NCI-H510A (cell line): ENCODE data around the gene GTF2B.
"Not testable (repeated sequence)": the region's sequence is repeated elsewhere in the genome, so short reads cannot be mapped to it uniquely, and the experiment has no call there.

Experiments
- DNase-seq: peaks from one replicate; lab custom pipeline; 2025; lab: John Stamatoyannopoulos, UW

GTF2B gene, protein sequence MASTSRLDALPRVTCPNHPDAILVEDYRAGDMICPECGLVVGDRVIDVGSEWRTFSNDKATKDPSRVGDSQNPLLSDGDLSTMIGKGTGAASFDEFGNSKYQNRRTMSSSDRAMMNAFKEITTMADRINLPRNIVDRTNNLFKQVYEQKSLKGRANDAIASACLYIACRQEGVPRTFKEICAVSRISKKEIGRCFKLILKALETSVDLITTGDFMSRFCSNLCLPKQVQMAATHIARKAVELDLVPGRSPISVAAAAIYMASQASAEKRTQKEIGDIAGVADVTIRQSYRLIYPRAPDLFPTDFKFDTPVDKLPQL

DNA sequence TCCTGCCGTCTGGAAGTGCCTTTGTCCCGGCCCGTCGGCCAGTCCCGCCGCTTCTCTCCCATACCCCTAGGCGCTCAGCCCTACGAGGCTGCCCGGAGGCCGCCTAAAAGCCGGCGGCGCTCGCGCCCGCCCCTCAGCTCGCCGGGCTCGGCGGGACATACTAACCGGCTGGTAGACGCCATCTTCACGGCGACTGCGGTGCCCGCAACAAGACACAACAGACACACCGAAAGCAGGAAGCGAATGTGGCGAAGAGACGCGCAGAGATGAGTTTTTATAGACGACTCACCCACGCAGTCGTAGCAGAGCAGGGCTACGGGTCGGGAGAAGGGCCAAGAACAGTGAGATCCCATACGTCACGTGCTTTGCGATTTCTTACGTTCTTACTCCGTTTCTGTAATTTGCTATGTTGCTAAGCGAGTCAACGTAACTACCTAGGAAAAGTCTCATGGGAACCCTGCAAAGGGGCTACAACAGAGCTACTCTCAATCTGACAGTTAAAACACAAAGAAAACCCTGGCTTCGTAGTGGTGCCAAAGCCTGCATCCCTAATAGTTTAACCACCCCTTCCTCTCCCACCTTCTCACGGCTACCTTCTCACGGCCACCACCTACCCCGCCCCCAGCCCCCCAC, at the start of gene GTF2B:
TSS of gene GTF2B (minus strand) at position 250 of the 633 bp plus-strand sequence. CDS start at position 182, 68 bp downstream.
- DNase-seq = peak; percentile 93

DNA sequence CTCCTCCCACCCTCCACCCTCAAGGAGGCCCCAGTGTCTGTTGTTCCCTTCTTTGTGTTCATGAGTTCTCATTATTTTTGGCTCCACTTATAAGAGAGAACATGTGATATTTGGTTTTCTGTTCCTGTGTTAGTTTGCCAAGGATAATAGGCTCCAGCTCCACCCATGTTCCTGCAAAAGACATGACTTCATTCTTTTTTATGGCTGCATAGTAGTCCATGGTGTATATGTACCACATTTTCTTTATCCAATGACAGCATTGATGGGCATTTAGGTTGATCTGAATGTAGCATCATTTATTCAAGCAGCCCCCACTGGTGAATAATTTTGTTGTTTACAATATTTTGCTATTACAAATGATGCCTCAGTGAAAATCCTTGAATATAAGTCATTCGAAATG, 47.2 kb upstream of the GTF2B start:
- DNase-seq = not testable (repeated sequence)

- DNase-seq = no peak
Observed at GRCh38 chr1:88936760-88937342, 45.5 kb upstream of the GTF2B start.

- DNase-seq = no peak
Observed at GRCh38 chr1:88936223-88936523, 44.8 kb upstream of the GTF2B start.

GRCh38 chr1:88935522-88936222, 44.3 kb upstream of the GTF2B start:
- DNase-seq = no peak

DNA sequence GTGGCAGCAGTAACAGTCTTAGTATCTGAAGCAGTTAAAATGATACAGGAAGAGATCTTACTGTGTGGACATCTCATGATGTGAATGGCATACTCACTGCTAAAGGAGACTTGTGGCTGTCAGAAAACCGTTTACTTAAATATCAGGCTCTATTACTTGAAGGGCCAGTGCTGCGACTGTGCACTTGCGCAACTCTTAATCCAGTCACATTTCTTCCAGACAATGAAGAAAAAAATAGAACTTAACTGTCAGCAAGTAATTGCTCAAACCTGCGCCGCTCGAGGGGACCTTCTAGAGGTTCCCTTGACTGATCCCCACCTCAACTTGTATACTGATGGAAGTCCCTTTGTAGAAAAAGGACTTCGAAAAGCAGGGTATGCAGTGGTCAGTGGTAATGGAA, 38.8 kb upstream of the GTF2B start:
- DNase-seq = not testable (repeated sequence)

DNA sequence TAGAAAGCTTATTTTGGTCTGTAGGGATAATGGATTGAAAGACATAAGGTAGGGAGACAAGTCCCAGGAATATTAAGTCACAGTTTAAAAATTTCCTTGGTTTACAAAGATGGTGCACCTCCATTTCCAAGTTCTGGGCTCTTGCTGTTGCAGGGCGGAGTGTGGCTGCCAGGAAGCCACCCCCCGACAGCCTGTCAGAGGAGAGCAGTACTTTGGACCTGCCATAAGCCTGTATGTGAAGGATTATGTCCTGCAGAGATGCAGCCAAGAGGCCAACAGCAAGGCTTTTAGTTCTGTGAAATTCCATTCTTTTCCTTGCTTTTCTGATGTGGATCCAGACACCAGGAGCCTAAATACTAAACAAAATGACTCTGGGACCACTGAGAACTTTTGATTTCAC, 31.9 kb upstream of the GTF2B start:
- DNase-seq = no peak

DNA sequence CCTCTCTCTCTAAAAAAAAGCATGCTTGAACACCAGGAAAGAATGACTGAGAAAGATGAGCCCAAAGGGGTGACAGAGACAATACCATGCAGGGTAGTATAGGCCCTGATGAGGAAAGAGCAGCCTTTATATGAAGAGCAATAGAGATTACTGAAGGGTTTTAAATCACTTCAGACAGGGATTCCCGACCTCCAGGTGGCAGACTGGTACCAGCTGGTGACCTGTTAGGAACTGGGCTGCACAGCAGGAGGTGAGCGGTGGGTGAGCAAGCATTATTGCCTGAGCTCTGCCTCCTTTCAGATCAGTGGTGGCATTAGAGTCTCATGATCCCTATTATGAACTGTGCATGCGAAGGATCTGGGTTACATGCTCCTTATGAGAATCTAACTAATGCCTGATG, 30.8 kb upstream of the GTF2B start:
- no peak for DNase-seq

DNA sequence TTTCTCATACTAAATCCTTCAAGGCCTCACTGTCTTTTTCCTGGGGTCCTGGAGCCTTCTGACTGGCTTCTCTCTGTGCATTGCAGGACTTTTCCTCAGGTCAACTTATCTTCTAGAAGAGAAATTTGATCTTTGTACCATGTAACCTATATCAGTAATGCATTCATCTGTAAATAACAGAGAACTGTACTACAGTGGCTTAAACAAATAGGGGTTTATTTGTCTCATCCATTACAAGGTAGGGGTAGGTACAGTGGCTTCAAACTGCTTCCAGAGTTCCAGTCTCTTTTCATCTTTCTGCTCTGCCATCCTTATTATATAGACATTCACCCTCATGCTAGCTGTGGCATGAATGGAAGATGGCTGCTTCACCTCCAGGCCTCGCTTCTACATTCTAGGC, 29.5 kb upstream of the GTF2B start:
- no peak for DNase-seq

DNA sequence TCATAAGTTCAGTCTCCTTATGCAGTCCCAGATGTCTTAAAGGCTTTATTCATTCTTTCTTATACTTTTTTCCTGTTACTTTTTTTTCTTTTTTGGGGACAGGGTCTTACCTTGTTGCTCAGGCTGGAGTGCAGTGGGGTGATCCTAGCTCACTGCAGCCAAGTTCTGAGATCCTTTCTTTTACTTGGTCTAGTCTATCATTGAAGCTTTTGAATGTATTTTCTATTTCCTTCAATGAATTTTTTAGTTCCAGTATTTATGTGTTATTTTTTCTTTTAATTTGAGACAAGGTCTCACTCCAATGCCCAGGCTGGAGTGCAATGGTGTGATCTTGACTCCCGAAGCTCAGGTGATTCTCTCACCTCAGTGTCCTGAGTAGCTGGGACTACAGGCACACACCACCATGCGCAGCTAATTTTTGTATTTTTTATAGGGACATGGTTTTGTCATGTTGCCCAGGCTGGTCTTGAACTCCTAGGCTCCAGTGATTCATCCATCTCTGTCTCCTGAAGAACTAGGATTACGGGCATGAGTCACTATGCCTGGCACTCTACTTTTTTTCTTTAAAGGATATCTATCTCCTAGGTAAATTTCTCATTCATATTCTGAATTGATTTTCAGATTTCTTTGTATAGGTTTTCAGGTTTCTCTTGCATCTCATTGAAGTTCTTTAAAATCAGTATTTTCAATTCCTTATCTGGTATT, 26.1 kb upstream of the GTF2B start:
- no peak for DNase-seq

- no peak for DNase-seq
Observed at GRCh38 chr1:88916883-88917282, 25.5 kb upstream of the GTF2B start.

GRCh38 chr1:88911800-88912199, 20.4 kb upstream of the GTF2B start:
- not testable (repeated sequence) for DNase-seq

DNA sequence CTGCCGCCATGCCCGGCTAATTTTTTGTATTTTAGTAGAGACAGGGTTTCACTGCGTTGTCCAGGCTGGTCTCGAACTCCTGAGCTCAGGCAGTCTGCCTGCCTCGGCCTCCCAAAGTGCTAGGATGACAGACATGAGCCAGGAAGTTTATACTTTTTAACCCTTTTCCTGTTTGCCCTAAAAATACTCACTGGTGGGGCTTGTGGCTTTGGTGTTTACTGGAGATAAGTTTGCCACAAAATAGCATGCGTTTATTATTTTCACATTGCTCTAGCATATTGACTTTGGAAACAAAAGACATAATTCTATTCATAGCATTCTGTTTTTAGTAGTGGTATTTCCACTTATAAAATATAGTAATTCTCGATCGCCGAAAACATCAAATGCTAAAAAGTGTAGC, 19.8 kb upstream of the GTF2B start:
- DNase-seq = no peak

- DNase-seq = no peak
Observed at GRCh38 chr1:88910401-88910800, 19.0 kb upstream of the GTF2B start.

- no peak for DNase-seq
Observed at GRCh38 chr1:88900883-88901282, 9.5 kb upstream of the GTF2B start.

GRCh38 chr1:88897070-88897730, 5.8 kb upstream of the GTF2B start:
- no peak for DNase-seq

DNA sequence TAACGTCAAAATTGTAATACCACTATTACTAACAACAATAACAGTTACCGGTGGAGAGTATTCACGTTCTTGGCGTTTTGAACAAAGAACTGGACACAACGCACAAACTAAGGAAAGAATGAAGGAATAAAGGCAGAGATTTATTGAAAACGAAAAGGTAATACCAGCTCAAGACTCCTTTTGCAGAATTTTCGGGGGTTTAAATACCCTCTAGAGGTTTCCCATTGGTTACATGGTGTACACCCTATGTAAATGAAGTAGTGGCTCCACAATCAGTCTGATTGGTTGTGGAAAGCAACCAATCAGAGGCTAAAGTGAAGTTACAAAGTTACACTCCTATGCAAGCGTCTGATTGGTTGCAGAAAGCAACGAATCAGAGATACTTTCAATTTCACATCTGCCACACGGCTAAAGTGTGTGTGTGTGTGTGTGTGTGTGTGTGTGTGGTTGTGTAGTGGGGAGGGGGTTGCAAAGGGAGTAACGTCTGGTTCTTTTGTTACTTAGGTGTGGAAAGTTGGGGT, 1.1 kb upstream of the GTF2B start:
- peak; percentile 83 for DNase-seq

DNA sequence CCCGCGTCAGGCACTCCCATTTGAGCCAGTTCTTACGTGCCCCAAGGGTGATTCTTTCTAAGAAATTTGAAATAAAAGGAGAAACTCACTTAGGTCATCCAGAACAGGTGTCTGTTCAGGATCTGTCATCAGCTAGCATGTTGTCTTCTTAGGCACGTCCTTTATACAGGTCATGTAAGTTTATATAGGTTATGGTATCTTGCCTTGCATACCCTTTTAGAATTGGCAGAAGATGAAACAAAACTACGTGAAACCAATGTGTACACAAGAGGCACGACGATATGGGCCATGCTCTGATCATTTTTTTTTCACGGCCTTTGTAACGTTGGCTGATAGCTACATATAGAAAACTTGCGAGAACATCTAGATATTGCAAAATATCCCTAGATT, 579 bp upstream of the GTF2B start:
- no peak for DNase-seq

DNA sequence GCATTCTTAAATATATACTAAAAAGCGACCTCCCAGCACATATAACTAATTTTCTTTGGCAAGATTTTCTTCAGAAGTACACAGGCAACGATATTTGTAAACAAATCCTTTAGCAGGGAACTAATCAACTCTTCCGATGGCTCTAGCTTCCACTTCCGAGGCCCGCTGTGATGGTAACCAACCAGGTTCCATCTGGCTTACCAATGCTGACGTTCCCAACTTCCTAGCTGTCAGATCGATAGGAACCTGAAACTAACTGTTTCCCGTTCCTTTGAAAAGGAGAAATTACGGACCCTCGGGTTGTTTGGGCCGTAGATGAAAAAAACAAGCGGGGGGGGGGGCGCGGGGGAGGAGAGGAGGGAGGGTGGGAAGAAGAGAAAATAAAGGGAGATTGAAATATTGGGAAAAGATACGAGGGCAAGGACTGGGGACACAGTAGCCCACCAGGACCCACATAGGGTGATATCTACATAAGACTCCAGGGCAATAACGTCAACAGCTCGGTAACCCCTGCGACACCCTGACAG, 513 bp downstream of the GTF2B start:
- DNase-seq = peak; percentile 6

- no peak for DNase-seq
Observed at GRCh38 chr1:88890131-88890530, 1.2 kb downstream of the GTF2B start.

- no peak for DNase-seq
Observed at GRCh38 chr1:88888750-88889149, 2.6 kb downstream of the GTF2B start.
